ENCODE results near the gene PITX3. TPM values are rescaled to one million over a fixed set of nuclear protein-coding genes. Genes with fewer than 3 reads are reported as not detected.
"Not testable (repeated sequence)": the region's sequence is repeated elsewhere in the genome, so short reads cannot be mapped to it uniquely, and the experiment has no call there.

PITX3 gene
- total RNA-seq, 2 donors from 2014 or later = not detected

- WGBS, 2 experiments (ENCODE audit: insufficient coverage in 1 of 2, insufficient read length in 1 of 2) = 90% methylated on average over 1 of the region's 1 CpG; no CpG with 5 or more reads in 1 of the 2 experiments
These were observed 13.1 kb upstream of the PITX3 start for GRCh38 chr10:102254426-102254825.

GRCh38 chr10:102252508-102252907 lies 11.2 kb upstream of the PITX3 start:
- H3K9me3 ChIP-seq (ENCODE audit: control insufficient read depth, low read length); H3K4me1 ChIP-seq (ENCODE audit: control insufficient read depth, insufficient read depth, low read length); H3K27me3 ChIP-seq (ENCODE audit: control insufficient read depth, insufficient read depth, low read length, poor library complexity, severe bottlenecking); H3K27me3 Mint-ChIP-seq (ENCODE audit: insufficient read depth); DNase-seq; H3K4me3 ChIP-seq (ENCODE audit: low read length); H3K9ac ChIP-seq (ENCODE audit: extremely low read depth, low read length, poor library complexity, severe bottlenecking); H3K27ac ChIP-seq (ENCODE audit: low read depth, low read length); H3K9me3 Mint-ChIP-seq; H3K27ac Mint-ChIP-seq; H3K4me1 Mint-ChIP-seq; H3K4me3 Mint-ChIP-seq: not testable (repeated sequence)
- peaks cover 12% of the 10 kb centered on the region for H3K36me3 Mint-ChIP-seq (ENCODE audit: low read depth)
- WGBS, 2 experiments (ENCODE audit: insufficient coverage in 1 of 2, insufficient read length in 1 of 2) = 93 to 98% methylated on average over 3 of the region's 3 CpGs
- peaks cover 24% of the 10 kb centered on the region for H3K36me3 ChIP-seq (ENCODE audit: control insufficient read depth, insufficient read depth, low read length)

More at GRCh38 chr10:102254426-102254825, 13.1 kb upstream of the PITX3 start:
- H3K9ac ChIP-seq (ENCODE audit: extremely low read depth, low read length, poor library complexity, severe bottlenecking) = no peak overlapping the region
- no peak overlapping the region for H3K4me3 Mint-ChIP-seq
- no peak overlapping the region for H3K27ac ChIP-seq (ENCODE audit: low read depth, low read length)
- H3K27me3 ChIP-seq (ENCODE audit: control insufficient read depth, insufficient read depth, low read length, poor library complexity, severe bottlenecking) = no peaks in the 10 kb centered on the region
- no peaks in the 10 kb centered on the region for H3K27me3 Mint-ChIP-seq (ENCODE audit: insufficient read depth)
- H3K36me3 Mint-ChIP-seq (ENCODE audit: low read depth) = peaks cover 14% of the 10 kb centered on the region
- TF ChIP-seq CTCF (conservative IDR thresholded peaks at IDR 0.05) = no peak
- no peak overlapping the region for H3K27ac Mint-ChIP-seq
- no peak for DNase-seq
- no peaks in the 10 kb centered on the region for H3K9me3 Mint-ChIP-seq
- no peaks in the 10 kb centered on the region for H3K9me3 ChIP-seq (ENCODE audit: control insufficient read depth, low read length)
- H3K4me1 ChIP-seq (ENCODE audit: control insufficient read depth, insufficient read depth, low read length) = no peaks in the 10 kb centered on the region
- no peaks in the 10 kb centered on the region for H3K4me1 Mint-ChIP-seq
- no peak overlapping the region for H3K4me3 ChIP-seq (ENCODE audit: low read length)
- peaks cover 23% of the 10 kb centered on the region for H3K36me3 ChIP-seq (ENCODE audit: control insufficient read depth, insufficient read depth, low read length)

GRCh38 chr10:102247734-102248133 lies 6.4 kb upstream of the PITX3 start:
- peaks cover 15% of the 10 kb centered on the region for H3K27me3 Mint-ChIP-seq (ENCODE audit: insufficient read depth)
- peaks cover 8% of the 10 kb centered on the region for H3K36me3 Mint-ChIP-seq (ENCODE audit: low read depth)
- no peaks in the 10 kb centered on the region for H3K9me3 Mint-ChIP-seq
- peaks cover 24% of the 10 kb centered on the region for H3K4me1 Mint-ChIP-seq
- H3K4me3 Mint-ChIP-seq = no peak overlapping the region
- Histone ChIP-seq H3K9ac (ENCODE audit: extremely low read depth, low read length, poor library complexity, severe bottlenecking) (no peak overlapping the region), H3K4me3 (ENCODE audit: low read length) (peak overlapping the region; percentile 100), H3K27me3 (ENCODE audit: control insufficient read depth, insufficient read depth, low read length, poor library complexity, severe bottlenecking) (peaks cover 10% of the 10 kb centered on the region), H3K27ac (ENCODE audit: low read depth, low read length) (no peak overlapping the region), H3K36me3 (ENCODE audit: control insufficient read depth, insufficient read depth, low read length) (peaks cover 16% of the 10 kb centered on the region), H3K9me3 (ENCODE audit: control insufficient read depth, low read length) (no peaks in the 10 kb centered on the region), H3K4me1 (ENCODE audit: control insufficient read depth, insufficient read depth, low read length) (peaks cover 5% of the 10 kb centered on the region)
- H3K27ac Mint-ChIP-seq = no peak overlapping the region
- DNase-seq = no peak
- TF ChIP-seq CTCF (conservative IDR thresholded peaks at IDR 0.05) = no peak

DNA sequence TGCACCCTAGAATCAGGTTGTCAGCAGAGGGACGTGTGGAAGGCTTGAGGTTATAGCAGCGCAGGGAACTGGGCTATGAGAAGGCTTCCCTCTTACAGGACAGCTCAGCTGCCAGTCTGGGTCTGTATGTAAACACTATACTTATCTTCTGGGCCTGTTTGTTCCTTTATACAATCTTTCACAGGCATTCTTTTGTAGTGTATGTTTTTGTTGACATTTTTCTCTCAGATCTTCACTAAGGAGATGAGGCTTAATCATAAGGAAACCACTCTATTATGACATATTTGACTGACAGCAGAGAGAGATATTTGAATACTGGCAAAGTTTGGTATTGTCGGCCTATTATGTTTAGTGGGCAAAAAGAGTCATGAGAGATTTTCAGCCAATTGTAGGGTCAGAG lies 4.9 kb upstream of the PITX3 start:
- peaks cover 23% of the 10 kb centered on the region for H3K27me3 ChIP-seq (ENCODE audit: control insufficient read depth, insufficient read depth, low read length, poor library complexity, severe bottlenecking)
- peaks cover 30% of the 10 kb centered on the region for H3K27me3 Mint-ChIP-seq (ENCODE audit: insufficient read depth)
- H3K27ac Mint-ChIP-seq = peak overlapping the region; percentile 95
- no peak overlapping the region for H3K27ac ChIP-seq (ENCODE audit: low read depth, low read length)
- H3K4me3 ChIP-seq (ENCODE audit: low read length) = peak overlapping the region; percentile 100
- DNase-seq = no peak
- H3K9ac ChIP-seq (ENCODE audit: extremely low read depth, low read length, poor library complexity, severe bottlenecking) = peak overlapping the region; percentile 91
- no peaks in the 10 kb centered on the region for H3K9me3 ChIP-seq (ENCODE audit: control insufficient read depth, low read length)
- WGBS, 2 experiments (ENCODE audit: insufficient coverage in 1 of 2, insufficient read length in 1 of 2) = 59 to 67% methylated on average over 3 of the region's 3 CpGs
- peaks cover 6% of the 10 kb centered on the region for H3K36me3 Mint-ChIP-seq (ENCODE audit: low read depth)
- peaks cover 27% of the 10 kb centered on the region for H3K4me1 Mint-ChIP-seq
- H3K4me3 Mint-ChIP-seq = peak overlapping the region; percentile 91
- no peaks in the 10 kb centered on the region for H3K9me3 Mint-ChIP-seq
- H3K36me3 ChIP-seq (ENCODE audit: control insufficient read depth, insufficient read depth, low read length) = peaks cover 16% of the 10 kb centered on the region
- H3K4me1 ChIP-seq (ENCODE audit: control insufficient read depth, insufficient read depth, low read length) = peaks cover 5% of the 10 kb centered on the region
- no peak for TF ChIP-seq CTCF (conservative IDR thresholded peaks at IDR 0.05)
